Heart left ventricle (tissue), 13 donors: Measurements from ENCODE around the gene MARCHF10.
"Not testable (repeated sequence)": the region's sequence is repeated elsewhere in the genome, so short reads cannot be mapped to it uniquely, and the experiment has no call there.

Source experiments
- POLR2A ChIP-seq, 2 donors: fragments of 450-650 bp; IDR thresholded peaks; one replicate each; pipeline ENCODE4 v1.6.1; 2017; ENCODE audit warnings: antibody characterized with exemption in 2 of 2, mild to moderate bottlenecking in 2 of 2, moderate library complexity in 2 of 2
- TF ChIP-seq, protein P1 (sequence below), 12 donors: fragments of 200-600 bp; sonication (generic) in 4 of 12; IDR thresholded peaks; one replicate each; pipeline versions ENCODE4 v1.5.0 to v1.8.0; 2018 to 2022; ENCODE audit warnings: antibody characterized with exemption in 12 of 12, mild to moderate bottlenecking in 5 of 12
- donor health status: ischemic (EF 13 %, LVEDD 7.1; RV severe dilation, severe dysfunction).
- donor health status: DM: no; HTN: yes; CAD: no.
- donor health status: DM: no; HTN: no; CAD: no.
- donor health status: ischemic (EF 25% LVEDD 6.9; RV normal size, moderate dysfunction).
- donor health status: ischemic (EF 25% LVEDD 5.7; RV mildly dilated, moderate dysfunction).
- donor health status: ischemic (EF 35%, LVEDD 5.7; RV mildly dilated, moderate dysfunction).
- donor health status: nonischemic (EF 11% LVEDD 7.7; RV severe dilation, severe dysfunction).
- donor health status: DM: yes; HTN: yes; CAD: no.
- donor health status: PGD.
- donor health status: ischemic (EF 29% LVEDD 5.4; RV normal size, mild dysfunction).
- donor health status: nonischemic (EF 23%, LVEDD 6.1; RV moderate dilation, normal function).

DNA sequence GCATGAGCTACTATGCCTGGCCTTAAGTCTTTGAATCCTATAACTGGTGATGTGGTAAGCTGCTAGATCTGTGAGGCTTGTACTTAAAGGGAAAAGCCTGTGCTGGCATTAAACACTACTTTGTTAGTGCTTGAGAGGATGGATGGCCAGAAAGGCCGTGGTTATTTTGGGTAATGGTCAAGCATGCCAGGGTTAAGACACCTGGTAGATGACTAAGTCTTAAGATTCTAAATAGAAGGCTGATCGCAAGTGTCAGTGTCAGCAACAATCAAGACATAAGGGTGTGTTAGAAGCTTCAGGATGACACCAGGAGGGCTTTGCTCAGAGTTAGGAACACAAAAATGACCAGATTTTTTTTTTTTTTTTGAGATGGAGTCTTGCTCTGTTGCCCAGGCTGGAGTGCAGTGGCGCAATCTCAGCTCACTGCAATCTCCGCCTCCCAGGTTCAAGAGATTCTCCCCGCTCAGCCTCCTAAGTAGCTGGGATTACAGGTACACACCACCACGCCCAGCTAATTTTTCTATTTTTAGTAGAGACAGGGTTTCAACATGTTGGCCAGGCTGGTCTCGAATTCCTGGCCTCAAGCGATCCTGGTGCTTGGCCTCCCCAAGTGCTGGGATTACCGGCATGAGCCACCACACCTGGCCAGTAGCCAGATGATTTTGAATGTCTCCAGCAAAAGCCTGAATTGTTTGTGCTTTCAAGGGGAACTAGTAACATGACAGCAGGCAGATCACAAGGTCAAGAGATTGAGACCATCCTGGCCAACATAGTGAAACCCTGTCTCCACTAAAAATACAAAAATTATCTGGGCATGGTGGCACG, 41.7 kb upstream of the MARCHF10 start:
- TF ChIP-seq POLR2A (IDR thresholded peaks at IDR 0.05): not testable (repeated sequence)
- TF ChIP-seq, protein P1, sequence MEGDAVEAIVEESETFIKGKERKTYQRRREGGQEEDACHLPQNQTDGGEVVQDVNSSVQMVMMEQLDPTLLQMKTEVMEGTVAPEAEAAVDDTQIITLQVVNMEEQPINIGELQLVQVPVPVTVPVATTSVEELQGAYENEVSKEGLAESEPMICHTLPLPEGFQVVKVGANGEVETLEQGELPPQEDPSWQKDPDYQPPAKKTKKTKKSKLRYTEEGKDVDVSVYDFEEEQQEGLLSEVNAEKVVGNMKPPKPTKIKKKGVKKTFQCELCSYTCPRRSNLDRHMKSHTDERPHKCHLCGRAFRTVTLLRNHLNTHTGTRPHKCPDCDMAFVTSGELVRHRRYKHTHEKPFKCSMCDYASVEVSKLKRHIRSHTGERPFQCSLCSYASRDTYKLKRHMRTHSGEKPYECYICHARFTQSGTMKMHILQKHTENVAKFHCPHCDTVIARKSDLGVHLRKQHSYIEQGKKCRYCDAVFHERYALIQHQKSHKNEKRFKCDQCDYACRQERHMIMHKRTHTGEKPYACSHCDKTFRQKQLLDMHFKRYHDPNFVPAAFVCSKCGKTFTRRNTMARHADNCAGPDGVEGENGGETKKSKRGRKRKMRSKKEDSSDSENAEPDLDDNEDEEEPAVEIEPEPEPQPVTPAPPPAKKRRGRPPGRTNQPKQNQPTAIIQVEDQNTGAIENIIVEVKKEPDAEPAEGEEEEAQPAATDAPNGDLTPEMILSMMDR (IDR thresholded peaks at IDR 0.05): not testable (repeated sequence)
